Measurements from ENCODE around the gene ETV3. TPM values are rescaled to one million over a fixed set of nuclear protein-coding genes. Genes with fewer than 3 reads are reported as not detected.
A peak's percentile ranks its signal among the peaks of the same experiment; 100 is the strongest.

ETV3 gene
- total RNA-seq, 1 donor = 17.0 TPM

- DNase-seq (ENCODE audit: low read depth) = no peak
- no peak for TF ChIP-seq CTCF (IDR thresholded peaks at IDR 0.05; ENCODE audit: insufficient read depth, low read length)
- H3K4me3 ChIP-seq (ENCODE audit: low read depth, low read length) = no peak overlapping the region
Measured at GRCh38 chr1:157097692-157098091, 40.5 kb downstream of the ETV3 start.

- no peak overlapping the region for H3K4me3 ChIP-seq (ENCODE audit: low read depth, low read length)
- DNase-seq (ENCODE audit: low read depth) = no peak
- no peak for TF ChIP-seq CTCF (IDR thresholded peaks at IDR 0.05; ENCODE audit: insufficient read depth, low read length)
Measured at GRCh38 chr1:157096881-157097280, 41.3 kb downstream of the ETV3 start.

DNA sequence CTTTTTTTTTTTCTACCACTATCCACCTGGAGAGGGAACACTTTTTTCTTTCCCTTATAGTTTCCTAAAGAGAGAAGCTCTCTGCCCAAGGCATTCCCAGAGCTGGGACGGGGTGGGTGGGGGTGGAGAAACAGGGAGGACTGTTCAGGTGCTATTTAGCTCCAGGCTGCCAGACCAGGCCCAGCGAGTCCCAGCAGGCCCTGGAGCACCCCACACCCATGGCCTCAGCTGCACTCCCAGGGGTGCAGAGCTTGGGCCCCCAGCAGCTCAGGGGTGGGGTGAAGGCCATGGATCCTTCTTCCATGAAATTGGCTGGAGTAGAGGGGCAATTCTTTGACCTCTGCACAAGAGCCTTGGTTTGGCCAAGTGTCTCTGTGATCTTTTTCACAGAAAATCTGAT lies 42.6 kb downstream of the ETV3 start:
- no peak overlapping the region for H3K4me3 ChIP-seq (ENCODE audit: low read depth, low read length)
- no peak for TF ChIP-seq CTCF (IDR thresholded peaks at IDR 0.05; ENCODE audit: insufficient read depth, low read length)
- DNase-seq (ENCODE audit: low read depth) = no peak

GRCh38 chr1:157095091-157095490 lies 43.1 kb downstream of the ETV3 start:
- TF ChIP-seq CTCF (IDR thresholded peaks at IDR 0.05; ENCODE audit: insufficient read depth, low read length) = no peak
- H3K4me3 ChIP-seq (ENCODE audit: low read depth, low read length) = no peak overlapping the region

GRCh38 chr1:157092831-157093230 lies 45.4 kb downstream of the ETV3 start:
- TF ChIP-seq CTCF (IDR thresholded peaks at IDR 0.05; ENCODE audit: insufficient read depth, low read length) = no peak
- DNase-seq (ENCODE audit: low read depth) = peak; percentile 18
- no peak overlapping the region for H3K4me3 ChIP-seq (ENCODE audit: low read depth, low read length)

More at GRCh38 chr1:157095091-157095490, 43.1 kb downstream of the ETV3 start:
- DNase-seq (ENCODE audit: low read depth) = no peak

GRCh38 chr1:157091668-157092273 lies 46.4 kb downstream of the ETV3 start:
- no peak for TF ChIP-seq CTCF (IDR thresholded peaks at IDR 0.05; ENCODE audit: insufficient read depth, low read length)
- DNase-seq (ENCODE audit: low read depth) = no peak
- no peak overlapping the region for H3K4me3 ChIP-seq (ENCODE audit: low read depth, low read length)

- no peak overlapping the region for H3K4me3 ChIP-seq (ENCODE audit: low read depth, low read length)
- no peak for TF ChIP-seq CTCF (IDR thresholded peaks at IDR 0.05; ENCODE audit: insufficient read depth, low read length)
- DNase-seq (ENCODE audit: low read depth) = no peak
Measured at GRCh38 chr1:157091186-157091585, 47.0 kb downstream of the ETV3 start.
